GM18520 (cell line): ENCODE results near the gene MAP3K4.
A peak's percentile ranks its signal among the peaks of the same experiment; 100 is the strongest.

Experiments
- ATAC-seq: cut with Tn5 transposase; IDR thresholded peaks from one replicate; pipeline ENCODE4 v1.9.1; 2021; ENCODE audit not compliant: unreplicated experiment

Gene MAP3K4

DNA sequence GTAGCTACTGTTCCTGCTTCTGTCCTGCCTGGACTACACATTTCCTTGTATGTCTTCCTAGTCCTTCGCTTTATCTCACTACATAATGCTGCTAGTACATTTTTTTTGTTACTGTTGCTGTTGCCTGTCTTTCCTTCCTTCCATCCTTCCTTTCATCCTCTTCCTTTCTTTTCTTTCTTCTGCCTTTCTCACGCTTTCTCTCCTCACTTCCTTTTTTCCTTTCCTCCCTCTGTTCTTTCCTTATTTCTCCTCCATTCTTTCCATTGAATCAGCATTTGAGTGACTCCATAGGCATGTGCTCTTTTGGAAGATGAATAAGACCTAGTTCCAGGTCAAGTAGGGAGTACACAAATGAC lies 46.3 kb downstream of the MAP3K4 start:
- no peak for ATAC-seq

DNA sequence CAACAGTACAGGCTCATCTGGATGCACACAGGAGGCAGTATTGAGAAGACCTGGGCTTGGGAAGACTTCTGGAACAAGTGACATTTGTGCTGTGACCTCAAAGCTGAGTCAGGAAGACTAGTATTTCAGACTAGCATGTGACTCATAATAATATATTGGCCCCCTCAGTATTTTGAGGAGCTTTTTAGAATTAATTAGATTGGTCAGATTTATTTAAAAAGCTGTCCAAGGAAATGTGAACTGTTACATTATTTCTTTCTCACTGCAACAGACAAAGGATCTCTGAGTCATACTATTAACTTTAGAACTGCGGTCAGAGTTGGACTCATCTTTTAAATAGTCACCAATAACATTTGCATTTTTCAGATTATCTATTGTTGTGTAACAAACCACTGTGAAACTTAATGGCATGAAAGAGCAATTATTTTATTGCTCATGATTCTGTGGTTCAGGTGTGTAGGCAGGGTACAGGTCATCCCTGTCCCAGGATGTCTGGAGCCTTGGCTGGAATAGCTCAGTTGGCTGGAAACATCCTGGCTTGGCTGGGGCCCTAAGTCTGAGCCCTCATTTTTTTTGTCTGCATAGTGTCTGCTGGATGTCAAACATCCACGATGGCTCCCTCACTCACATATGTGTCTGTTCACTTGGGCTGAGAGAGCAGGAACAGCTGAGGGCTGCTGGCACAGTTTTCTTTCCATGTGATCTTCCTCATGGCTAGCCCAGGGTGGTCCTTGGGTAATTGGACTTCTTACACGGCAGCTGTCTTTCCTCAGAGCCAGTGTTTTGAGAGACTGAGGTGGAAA lies 46.9 kb downstream of the MAP3K4 start:
- ATAC-seq: peak; percentile 89

DNA sequence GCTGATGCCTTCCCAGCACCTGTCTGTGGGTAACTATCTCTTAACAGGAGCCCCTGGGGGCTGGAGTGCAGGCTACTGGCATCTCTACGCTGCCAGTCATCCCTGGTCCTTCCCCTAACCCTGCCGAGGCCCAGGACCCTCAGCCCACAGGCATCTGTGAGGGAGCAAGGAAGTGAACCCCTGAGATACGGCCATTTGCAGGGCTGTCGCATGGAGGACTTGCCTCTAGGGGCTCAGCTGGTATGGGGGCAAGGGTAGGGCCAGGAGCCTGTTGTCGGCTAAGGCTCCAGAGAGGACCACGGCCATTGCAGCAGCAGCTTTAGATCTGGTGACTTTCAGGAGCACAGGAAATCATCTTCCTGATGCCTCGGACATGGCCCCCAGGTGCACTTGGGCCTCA lies 49.7 kb downstream of the MAP3K4 start:
- no peak for ATAC-seq

DNA sequence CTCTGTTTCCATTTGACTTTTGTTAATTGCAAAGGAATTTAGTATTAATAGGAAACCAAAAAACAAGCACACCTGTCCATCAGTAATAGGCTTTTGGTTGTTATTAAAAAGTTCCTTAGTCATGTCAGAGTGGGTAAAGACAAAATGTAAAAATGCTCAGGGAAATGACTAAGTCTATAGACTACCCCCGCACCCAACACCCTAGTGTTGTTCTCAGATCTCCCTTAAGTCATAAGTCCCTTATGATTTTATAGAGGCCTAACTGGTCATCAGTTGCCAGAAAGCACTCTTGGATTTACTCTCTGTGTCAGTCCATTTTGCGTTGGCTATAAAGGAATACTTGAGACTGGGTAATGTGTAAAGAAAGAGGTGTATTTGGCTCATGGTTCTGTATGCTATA lies 52.8 kb downstream of the MAP3K4 start:
- no peak for ATAC-seq

DNA sequence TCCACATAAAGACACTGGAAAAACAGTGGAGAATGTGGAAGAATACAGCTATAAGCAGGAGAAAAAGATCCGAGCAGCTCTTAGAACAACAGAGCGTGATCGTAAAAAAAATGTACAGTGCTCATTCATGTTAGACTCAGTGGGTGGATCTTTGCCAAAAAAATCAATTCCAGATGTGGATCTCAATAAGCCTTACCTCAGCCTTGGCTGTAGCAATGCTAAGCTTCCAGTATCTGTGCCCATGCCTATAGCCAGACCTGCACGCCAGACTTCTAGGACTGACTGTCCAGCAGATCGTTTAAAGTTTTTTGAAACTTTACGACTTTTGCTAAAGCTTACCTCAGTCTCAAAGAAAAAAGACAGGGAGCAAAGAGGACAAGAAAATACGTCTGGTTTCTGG lies 57.1 kb downstream of the MAP3K4 start:
- no peak for ATAC-seq

DNA sequence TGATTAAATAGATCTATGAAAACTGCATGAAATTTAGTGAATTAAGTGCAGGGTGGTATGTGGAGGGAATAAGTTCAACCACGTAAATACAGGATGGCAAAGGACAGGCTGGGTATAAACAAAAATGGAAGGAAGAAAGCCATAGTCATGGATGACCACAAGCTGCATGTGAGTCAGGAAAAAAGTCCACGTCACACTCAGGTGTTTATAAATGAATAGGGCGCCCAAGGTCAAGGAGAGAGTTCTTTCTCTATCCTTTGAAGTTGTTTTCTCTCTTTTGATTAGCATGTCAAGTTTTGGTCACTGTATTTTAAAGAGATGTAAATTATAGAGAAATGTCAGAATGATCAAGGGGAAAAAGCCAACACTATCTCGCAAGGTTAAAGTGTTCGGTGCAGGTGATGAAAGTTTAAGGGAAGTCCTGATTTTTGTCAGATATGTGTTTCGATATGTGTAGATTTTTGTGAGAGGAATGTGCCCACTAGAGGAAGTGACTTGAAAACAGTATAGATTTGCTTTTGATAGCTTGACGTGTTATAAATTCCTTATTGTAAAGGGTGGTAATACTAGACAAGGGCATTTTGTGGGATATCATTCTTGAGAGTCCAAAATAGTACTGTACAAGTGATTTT lies 58.7 kb downstream of the MAP3K4 start:
- ATAC-seq: no peak

DNA sequence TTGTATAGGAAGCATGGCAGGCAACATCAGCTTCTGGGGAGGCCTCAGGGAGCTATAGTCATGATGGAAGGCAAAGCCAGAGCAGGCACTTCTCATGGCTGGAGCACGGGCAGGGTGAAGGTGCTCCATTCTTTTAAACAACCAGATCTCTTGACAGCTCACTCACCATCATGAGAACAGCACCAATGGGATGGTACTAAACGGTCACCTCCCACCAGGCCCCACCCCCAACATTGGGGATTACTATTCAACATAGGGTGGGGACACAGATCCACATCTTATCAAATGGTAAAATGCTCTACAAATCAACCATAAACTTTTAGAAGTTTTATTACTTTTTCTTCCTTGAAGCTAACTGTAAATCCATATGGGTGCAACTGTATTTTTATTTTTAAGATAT lies 61.5 kb downstream of the MAP3K4 start:
- no peak for ATAC-seq

DNA sequence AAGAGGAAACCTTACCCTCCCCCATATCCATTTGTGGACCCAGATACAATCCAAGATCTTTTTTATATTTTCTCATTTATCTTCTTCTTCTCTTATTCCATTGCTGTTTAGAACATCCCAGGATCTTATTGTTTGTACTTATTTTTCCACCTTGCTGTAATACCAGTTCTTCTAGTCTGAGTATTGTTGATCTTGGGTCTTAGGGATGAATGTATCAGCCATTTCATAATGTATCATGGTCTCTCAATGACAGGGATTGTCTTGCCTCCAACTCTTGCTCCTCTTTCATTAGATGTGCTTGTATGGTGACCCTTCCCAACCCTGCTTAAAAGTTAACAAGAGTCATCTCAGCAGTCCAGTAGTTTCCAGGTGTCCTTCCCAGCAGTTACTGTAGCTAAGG lies 63.3 kb downstream of the MAP3K4 start:
- no peak for ATAC-seq

DNA sequence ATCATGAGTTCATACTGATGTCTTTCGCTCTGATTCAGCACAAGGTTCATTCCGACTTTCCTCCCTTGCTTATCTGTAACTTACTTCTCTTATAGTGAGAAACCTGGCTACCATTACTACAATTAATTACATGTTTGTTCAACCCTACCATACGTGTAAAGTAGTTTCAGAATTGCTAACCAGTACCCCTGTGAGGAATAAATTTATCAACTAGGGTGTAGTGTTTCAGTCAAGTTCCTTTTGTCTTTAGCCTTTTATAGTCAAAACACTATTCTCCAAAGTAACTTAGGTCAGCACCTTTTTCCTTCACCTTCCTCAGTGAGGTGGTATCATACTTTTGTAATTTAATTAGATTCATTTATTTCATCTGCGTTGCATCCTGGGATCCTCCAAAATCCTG lies 64.9 kb downstream of the MAP3K4 start:
- ATAC-seq: peak; percentile 49

DNA sequence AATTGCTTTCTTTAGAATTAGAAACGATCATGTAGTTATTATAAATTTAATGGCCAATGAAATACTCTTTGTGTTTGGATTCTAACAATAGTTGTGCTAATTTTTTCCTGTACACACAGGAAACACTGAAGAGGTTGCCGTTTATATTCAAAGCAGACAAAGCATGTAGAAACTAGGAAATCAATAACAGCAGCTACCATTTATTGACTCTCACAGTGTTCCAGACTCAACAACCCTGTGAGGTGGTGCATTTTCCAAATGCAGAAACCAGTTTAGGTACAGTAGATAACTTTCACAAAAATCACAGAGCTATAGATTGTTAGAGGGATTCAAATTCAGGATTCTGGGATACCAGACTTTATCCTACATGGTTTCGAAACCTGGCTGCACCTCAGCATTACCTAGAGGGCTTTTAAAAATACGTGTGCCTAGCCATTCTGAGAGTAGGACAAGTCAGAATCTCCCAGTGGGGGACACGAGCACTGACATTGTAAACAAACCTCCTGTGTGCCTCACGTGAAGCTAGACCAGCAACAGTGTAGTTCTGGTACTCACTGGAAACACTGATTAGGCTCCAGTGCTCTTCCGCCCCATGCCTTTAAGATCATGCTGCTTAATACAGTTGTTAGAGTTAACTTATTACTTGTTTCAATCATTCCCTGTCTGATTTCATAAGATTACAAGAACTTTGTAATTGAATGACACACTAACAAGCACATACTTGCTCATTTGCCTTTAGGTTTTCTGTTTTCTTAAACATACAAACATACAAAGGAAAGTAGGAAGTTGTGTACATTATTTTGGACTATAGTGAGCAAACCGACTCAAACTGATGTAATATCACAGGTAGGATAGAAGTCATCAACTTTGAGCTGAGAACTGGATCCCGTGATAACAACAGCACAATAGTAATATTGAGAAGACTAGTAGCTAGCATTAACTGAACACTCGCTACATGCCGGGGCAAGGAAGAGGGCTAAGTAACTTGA lies 65.8 kb downstream of the MAP3K4 start:
- ATAC-seq: no peak

DNA sequence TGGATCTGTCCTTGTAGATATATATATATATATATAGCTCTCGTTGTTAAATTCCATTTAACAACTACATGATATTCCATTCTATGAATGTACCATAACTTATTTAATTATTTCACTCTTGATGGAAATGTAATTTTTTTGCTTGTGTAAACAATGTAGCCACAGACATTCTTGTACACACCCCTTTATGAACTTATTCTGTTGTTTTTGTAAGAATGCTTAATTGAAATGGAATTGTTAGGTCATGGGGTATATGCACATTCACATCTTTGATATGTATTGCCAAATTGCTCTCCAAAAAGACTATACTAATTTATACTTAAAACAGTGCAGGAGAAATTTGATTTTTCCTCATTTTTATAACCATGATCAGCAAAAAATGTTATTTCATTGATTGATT lies 67.2 kb downstream of the MAP3K4 start:
- no peak for ATAC-seq

DNA sequence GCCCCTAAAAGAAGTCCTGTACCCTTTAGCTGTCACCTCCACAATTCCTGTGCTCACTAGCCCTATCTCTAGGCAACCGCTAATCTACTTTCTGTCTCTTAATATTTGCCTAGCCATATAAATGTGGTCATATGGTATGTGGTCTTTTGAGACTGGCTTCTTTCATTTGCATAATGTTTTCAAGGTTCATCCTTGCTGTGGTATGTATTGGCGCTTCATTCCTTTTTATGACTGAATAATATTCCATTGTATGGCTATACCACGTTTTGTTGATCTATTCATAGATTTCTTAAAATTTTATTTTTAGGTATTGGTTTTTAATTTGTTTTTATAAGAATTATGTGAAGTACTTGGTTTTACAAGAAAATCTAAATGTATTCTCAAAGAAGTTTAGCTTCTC lies 70.0 kb downstream of the MAP3K4 start:
- no peak for ATAC-seq

DNA sequence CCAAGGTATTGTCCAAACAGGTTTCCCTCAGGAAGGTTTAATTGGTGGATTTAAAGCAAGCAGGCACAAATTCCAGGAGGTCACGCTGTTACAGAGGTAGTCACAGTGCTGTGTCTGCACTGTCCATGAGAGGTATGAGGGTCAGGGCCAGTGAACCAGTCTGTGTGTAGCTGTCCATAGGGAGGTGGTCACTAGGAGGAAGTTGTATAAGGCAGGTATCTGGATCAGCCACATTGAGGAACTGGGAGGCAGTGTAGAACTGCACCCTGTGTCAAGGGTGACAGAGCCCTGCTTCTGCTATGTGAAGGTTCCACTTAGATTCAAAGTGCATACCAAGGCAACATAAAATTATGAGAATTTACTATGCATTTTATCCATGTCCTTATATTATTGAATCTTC lies 73.3 kb downstream of the MAP3K4 start:
- no peak for ATAC-seq

DNA sequence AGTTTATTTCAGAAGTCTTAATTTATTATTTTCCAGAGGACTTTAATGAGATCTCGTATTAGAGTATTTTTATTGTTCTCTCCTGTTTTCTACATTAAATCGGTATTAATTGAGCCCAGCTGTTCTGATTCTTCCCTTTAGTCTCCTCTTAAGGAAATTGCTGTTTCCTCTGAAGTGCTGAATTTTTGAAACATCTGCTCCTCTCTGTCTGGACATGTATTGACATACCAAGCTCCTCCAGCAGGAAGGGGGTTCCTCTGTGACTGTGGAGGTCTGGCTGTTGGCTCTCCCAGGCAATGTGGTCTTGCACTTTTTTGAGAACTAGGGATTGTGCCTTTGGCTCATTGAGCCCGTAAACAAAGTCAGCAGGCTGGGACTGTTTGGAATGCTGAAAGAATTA lies 74.9 kb downstream of the MAP3K4 start:
- no peak for ATAC-seq

DNA sequence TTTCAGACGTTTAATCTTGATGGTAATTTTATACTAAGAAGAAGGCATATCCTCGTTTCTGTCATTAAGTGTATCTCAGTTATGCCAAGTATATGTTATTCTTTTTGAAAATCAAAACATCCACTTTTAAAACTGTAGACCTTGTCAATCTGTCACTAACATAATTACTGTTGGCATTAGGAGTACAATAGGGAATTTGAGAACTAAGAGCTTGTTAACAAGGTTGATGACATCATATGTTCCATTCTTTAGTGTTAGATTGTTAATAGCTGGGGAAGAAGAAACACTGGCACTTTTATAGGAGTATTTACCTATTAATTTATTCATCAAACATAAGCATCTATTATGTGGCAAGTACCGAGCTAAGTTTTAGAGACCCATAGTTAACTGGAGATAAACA lies 76.2 kb downstream of the MAP3K4 start:
- no peak for ATAC-seq

DNA sequence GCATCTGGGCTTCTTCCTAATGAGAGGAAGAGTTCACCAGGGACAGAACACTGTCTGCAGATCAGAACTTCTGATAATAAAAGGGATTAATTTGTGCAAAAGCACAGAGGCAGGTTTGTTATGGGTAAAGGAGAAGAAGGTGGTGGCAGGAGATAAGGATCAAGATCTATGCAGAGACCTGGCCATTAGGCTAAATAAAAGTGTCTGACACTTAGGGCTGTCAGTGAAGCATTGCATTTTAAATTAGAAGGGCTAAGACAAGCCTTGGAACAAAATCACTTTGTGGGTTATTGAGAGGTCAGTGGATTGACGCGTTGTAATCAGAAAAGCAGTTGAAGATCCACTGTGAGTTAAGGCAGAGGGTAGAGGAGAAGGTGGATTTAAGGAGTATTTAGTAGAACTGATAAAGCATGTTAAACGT lies 76.8 kb downstream of the MAP3K4 start:
- ATAC-seq: no peak

DNA sequence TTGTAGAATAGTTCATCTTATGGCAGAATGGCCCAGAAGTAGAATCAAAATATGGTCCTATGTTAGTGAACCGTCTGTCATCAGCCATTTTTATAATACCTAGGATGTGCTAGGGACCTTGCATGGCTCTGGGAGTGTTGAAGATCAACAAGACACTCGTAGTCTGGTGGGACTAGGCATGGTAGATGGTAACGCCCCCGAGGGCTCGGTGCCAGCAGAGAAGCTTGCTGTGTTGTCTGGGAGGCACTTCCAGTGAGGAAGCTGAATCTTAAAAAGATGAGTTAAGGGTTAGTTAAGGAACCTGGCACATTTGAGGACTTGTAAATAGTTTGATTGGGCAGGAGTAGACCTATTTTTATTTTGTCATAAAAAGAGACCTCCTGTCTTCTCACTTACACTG lies 82.4 kb downstream of the MAP3K4 start:
- ATAC-seq: no peak

DNA sequence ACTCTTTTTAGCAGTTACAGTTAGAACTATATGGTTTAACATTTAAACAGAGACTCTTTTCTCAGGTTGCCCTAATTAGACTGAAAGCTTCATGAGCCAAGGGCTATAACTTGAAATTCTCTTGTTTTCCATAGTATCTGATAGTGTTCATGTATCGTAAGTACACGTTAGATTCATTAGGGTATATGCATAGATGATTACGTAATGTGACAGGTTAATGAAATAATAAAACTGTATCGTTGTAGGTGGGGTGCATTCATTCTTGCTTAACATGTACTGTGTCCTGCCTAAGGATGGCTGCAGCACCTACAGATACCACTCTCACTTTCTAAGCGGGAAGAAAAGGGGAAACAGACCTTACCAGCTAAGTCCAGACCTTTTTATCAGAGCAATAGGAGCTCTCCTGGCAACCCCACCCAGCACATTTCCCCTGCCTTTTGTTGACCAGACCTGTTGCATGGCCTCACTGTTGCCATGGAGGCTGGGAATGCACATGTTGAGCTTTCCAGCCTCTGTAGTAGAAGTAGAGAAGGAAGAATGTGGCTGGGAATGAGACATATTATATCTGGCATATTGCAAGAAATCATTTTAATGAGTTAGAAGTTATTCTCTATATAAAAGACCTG lies 83.0 kb downstream of the MAP3K4 start:
- no peak for ATAC-seq

DNA sequence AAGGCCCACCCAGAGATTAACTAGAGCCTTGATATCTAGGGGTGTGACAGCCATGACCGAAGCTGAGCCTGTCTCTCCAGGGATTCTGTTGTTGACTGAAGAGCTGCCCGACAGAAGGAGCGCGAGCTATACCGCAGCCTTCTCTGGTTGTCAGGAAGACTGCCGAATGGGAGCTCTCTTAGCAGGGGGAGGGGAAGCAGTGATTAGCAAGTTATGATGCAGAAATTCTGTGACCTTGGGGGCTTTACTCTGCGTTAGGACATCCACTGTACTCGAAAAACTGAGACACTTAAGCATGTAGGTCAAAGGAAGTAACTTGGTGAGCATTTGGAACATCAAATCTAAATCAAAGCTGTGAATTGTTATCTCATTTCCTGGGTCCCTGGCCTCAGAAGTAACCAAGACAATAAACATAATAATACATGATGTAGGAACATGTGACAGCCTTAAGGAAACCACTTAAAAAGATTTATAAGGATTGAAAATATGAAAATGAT lies 84.7 kb downstream of the MAP3K4 start:
- no peak for ATAC-seq

DNA sequence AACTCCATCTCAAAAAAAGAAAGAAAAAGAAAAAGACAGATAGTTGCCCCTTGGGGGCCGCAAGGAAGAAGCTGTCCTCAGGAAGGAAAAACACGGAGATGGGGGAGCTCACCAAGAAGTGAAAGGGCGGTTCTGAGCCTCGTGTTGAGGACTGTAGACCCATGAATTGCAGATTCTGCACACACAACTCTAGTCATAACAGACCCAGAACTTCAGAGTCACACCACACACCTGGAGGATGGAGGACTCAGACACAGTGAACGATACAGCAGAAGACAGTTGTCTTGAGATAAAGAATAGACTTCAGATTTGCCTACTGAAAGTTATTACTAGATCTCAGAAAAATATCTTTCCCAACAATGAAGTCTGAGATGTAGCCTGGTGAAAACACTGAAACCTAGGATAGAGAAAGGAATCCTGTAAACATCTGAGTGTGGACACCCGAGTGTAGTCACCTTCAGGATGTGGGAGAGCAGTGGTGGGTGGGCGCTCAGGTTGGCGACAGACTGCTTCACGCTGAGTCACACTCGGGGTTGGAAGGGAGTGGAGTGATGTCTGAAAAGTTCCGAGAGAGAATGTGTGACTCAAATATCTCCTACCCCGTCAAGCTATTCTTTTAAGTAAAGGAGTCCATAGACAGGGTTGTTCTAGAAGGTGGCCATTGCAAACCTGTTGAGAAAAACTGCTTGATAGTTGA lies 88.1 kb downstream of the MAP3K4 start:
- no peak for ATAC-seq
